Measurements from ENCODE around the gene SEPTIN3.

Gene SEPTIN3

GRCh38 chr22:41969110-41969646, at the start of gene SEPTIN3:
Gene SEPTIN3, plus strand, starts transcription at chr22:41969443. Its CDS starts 2,050 bp downstream, at chr22:41971493.
- no peak for DNase-seq

GRCh38 chr22:41920271-41920976, 48.8 kb upstream of the SEPTIN3 start:
- DNase-seq, result no peak

GRCh38 chr22:41922328-41922727, 46.9 kb upstream of the SEPTIN3 start:
- DNase-seq, result no peak

GRCh38 chr22:41922940-41923594, 46.2 kb upstream of the SEPTIN3 start:
- DNase-seq, result no peak

GRCh38 chr22:41923595-41924276, 45.5 kb upstream of the SEPTIN3 start:
- DNase-seq, result no peak

- peak; percentile 80 for DNase-seq
Observed at GRCh38 chr22:41925783-41926460, 43.3 kb upstream of the SEPTIN3 start.

- no peak for DNase-seq
Observed at GRCh38 chr22:41927813-41928212, 41.4 kb upstream of the SEPTIN3 start.

GRCh38 chr22:41928593-41929417, 40.4 kb upstream of the SEPTIN3 start:
- no peak for DNase-seq

- DNase-seq, result no peak
Observed at GRCh38 chr22:41929418-41929810, 39.8 kb upstream of the SEPTIN3 start.

- no peak for DNase-seq
Observed at GRCh38 chr22:41931701-41932269, 37.5 kb upstream of the SEPTIN3 start.

GRCh38 chr22:41932353-41932752, 36.9 kb upstream of the SEPTIN3 start:
- DNase-seq, result no peak

- no peak for DNase-seq
Observed at GRCh38 chr22:41933411-41934177, 35.6 kb upstream of the SEPTIN3 start.

GRCh38 chr22:41934284-41935014, 34.8 kb upstream of the SEPTIN3 start:
- DNase-seq, result no peak

GRCh38 chr22:41935015-41935351, 34.3 kb upstream of the SEPTIN3 start:
- DNase-seq, result no peak

- no peak for DNase-seq
Observed at GRCh38 chr22:41935509-41935908, 33.7 kb upstream of the SEPTIN3 start.

GRCh38 chr22:41936894-41937169, 32.4 kb upstream of the SEPTIN3 start:
- DNase-seq, result no peak

- DNase-seq, result peak; percentile 99
Observed at GRCh38 chr22:41939981-41940831, 29.0 kb upstream of the SEPTIN3 start.

- peak; percentile 92 for DNase-seq
Observed at GRCh38 chr22:41940832-41941765, 28.1 kb upstream of the SEPTIN3 start.

All from CD4-positive, alpha-beta T cell treated with Interleukin-17A for 1 hour (primary cell).